Tibial nerve (tissue), 3 donors: Measurements from ENCODE around the gene ITIH2.

Experiments
- POLR2A ChIP-seq, 2 donors: fragments of 450-650 bp; IDR thresholded peaks; one replicate each; pipeline ENCODE4 v1.6.1; 2017; ENCODE audit warnings: antibody characterized with exemption in 2 of 2, mild to moderate bottlenecking in 2 of 2, moderate library complexity in 2 of 2
- TF ChIP-seq, protein P1 (sequence below), 5 experiments: fragments of 200-600 bp in 3 of 5; fragments of 450-650 bp in 2 of 5; sonication (generic) in 3 of 5; IDR thresholded peaks; one replicate each; pipeline ENCODE4 v1.5.1; 2016 to 2019; ENCODE audit warnings: antibody characterized with exemption in 5 of 5, mild to moderate bottlenecking in 3 of 5, moderate library complexity in 2 of 5

- TF ChIP-seq, protein P1, sequence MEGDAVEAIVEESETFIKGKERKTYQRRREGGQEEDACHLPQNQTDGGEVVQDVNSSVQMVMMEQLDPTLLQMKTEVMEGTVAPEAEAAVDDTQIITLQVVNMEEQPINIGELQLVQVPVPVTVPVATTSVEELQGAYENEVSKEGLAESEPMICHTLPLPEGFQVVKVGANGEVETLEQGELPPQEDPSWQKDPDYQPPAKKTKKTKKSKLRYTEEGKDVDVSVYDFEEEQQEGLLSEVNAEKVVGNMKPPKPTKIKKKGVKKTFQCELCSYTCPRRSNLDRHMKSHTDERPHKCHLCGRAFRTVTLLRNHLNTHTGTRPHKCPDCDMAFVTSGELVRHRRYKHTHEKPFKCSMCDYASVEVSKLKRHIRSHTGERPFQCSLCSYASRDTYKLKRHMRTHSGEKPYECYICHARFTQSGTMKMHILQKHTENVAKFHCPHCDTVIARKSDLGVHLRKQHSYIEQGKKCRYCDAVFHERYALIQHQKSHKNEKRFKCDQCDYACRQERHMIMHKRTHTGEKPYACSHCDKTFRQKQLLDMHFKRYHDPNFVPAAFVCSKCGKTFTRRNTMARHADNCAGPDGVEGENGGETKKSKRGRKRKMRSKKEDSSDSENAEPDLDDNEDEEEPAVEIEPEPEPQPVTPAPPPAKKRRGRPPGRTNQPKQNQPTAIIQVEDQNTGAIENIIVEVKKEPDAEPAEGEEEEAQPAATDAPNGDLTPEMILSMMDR (IDR thresholded peaks at IDR 0.05), result no peak
- no peak for TF ChIP-seq POLR2A (IDR thresholded peaks at IDR 0.05)
Measured at GRCh38 chr10:7767209-7767608, 64.1 kb downstream of the ITIH2 start.
